ENCODE results near the gene UBASH3B. TPM values are rescaled to one million over a fixed set of nuclear protein-coding genes. Genes with fewer than 3 reads are reported as not detected.
A peak's percentile ranks its signal among the peaks of the same experiment; 100 is the strongest.

UBASH3B gene
- total RNA-seq, 1 donor from 2014 or later, result 62.1 TPM

- H3K9me3 Mint-ChIP-seq (ENCODE audit: unreplicated experiment), result no peaks in the 10 kb centered on the region
- peak overlapping the region; percentile 23 for H3K27ac ChIP-seq (ENCODE audit: low read depth, low read length)
- H2AFZ ChIP-seq (ENCODE audit: low read depth, low read length), result peak overlapping the region; percentile 59
Measured at GRCh38 chr11:122852074-122852795, 196.7 kb downstream of the UBASH3B start.

GRCh38 chr11:122852796-122853160, 197.3 kb downstream of the UBASH3B start:
- Histone ChIP-seq H3K27ac (ENCODE audit: low read depth, low read length) (peak overlapping the region; percentile 23), H3K36me3 (ENCODE audit: insufficient read depth, low read length) (no peaks in the 10 kb centered on the region), H3K4me3 (ENCODE audit: insufficient read depth, low read depth, low read length) (no peak overlapping the region), H2AFZ (ENCODE audit: low read depth, low read length) (peak overlapping the region; percentile 59), H3K9ac (ENCODE audit: low read length) (no peak overlapping the region), H3K9me3 (ENCODE audit: insufficient read depth, low read depth, low read length) (no peaks in the 10 kb centered on the region), H4K20me1 (ENCODE audit: insufficient read depth, low read length) (no peaks in the 10 kb centered on the region), H3K79me2 (ENCODE audit: insufficient read depth, low read length) (no peaks in the 10 kb centered on the region), H3K27me3 (ENCODE audit: insufficient read depth, low read length) (no peaks in the 10 kb centered on the region), H3K4me1 (ENCODE audit: insufficient read depth, low read length) (peaks cover 36% of the 10 kb centered on the region), H3K4me2 (ENCODE audit: low read length) (no peak overlapping the region)
- no peaks in the 10 kb centered on the region for H3K27me3 Mint-ChIP-seq (ENCODE audit: low read depth, unreplicated experiment)
- TF ChIP-seq CTCF (IDR thresholded peaks at IDR 0.05; ENCODE audit: insufficient read depth, low read depth, low read length), result no peak
- FAIRE-seq, result no peak
- DNase-seq (ENCODE audit: low read depth), result no peak
- no peaks in the 10 kb centered on the region for H3K9me3 Mint-ChIP-seq (ENCODE audit: unreplicated experiment)
- no peaks in the 10 kb centered on the region for H3K36me3 Mint-ChIP-seq (ENCODE audit: low read depth, unreplicated experiment)
- H3K4me1 Mint-ChIP-seq (ENCODE audit: low read depth, unreplicated experiment), result peaks cover 40% of the 10 kb centered on the region
- H3K27ac Mint-ChIP-seq (ENCODE audit: unreplicated experiment), result peak overlapping the region; percentile 16
- no peak overlapping the region for H3K4me3 Mint-ChIP-seq (ENCODE audit: unreplicated experiment)

More at GRCh38 chr11:122852074-122852795, 196.7 kb downstream of the UBASH3B start:
- no peaks in the 10 kb centered on the region for H4K20me1 ChIP-seq (ENCODE audit: insufficient read depth, low read length)
- Mint-ChIP-seq H3K4me3 (ENCODE audit: unreplicated experiment) (no peak overlapping the region), H3K4me1 (ENCODE audit: low read depth, unreplicated experiment) (peaks cover 35% of the 10 kb centered on the region), H3K27me3 (ENCODE audit: low read depth, unreplicated experiment) (no peaks in the 10 kb centered on the region), H3K36me3 (ENCODE audit: low read depth, unreplicated experiment) (no peaks in the 10 kb centered on the region), H3K27ac (ENCODE audit: unreplicated experiment) (peak overlapping the region; percentile 23)
- peak; percentile 15 for DNase-seq (ENCODE audit: low read depth)
- H3K4me2 ChIP-seq (ENCODE audit: low read length), result no peak overlapping the region
- TF ChIP-seq CTCF (IDR thresholded peaks at IDR 0.05; ENCODE audit: insufficient read depth, low read depth, low read length), result no peak
- H3K79me2 ChIP-seq (ENCODE audit: insufficient read depth, low read length), result no peaks in the 10 kb centered on the region
- no peak overlapping the region for H3K9ac ChIP-seq (ENCODE audit: low read length)
- H3K36me3 ChIP-seq (ENCODE audit: insufficient read depth, low read length), result no peaks in the 10 kb centered on the region
- peaks cover 32% of the 10 kb centered on the region for H3K4me1 ChIP-seq (ENCODE audit: insufficient read depth, low read length)
- no peak overlapping the region for H3K4me3 ChIP-seq (ENCODE audit: insufficient read depth, low read depth, low read length)
- no peaks in the 10 kb centered on the region for H3K9me3 ChIP-seq (ENCODE audit: insufficient read depth, low read depth, low read length)
- H3K27me3 ChIP-seq (ENCODE audit: insufficient read depth, low read length), result no peaks in the 10 kb centered on the region
- FAIRE-seq, result peak; percentile 65

GRCh38 chr11:122853261-122853660, 197.7 kb downstream of the UBASH3B start:
- Histone ChIP-seq H3K79me2 (ENCODE audit: insufficient read depth, low read length) (no peaks in the 10 kb centered on the region), H3K27me3 (ENCODE audit: insufficient read depth, low read length) (no peaks in the 10 kb centered on the region), H3K9ac (ENCODE audit: low read length) (no peak overlapping the region), H3K4me3 (ENCODE audit: insufficient read depth, low read depth, low read length) (no peak overlapping the region), H3K36me3 (ENCODE audit: insufficient read depth, low read length) (no peaks in the 10 kb centered on the region), H2AFZ (ENCODE audit: low read depth, low read length) (no peak overlapping the region), H4K20me1 (ENCODE audit: insufficient read depth, low read length) (no peaks in the 10 kb centered on the region), H3K4me2 (ENCODE audit: low read length) (no peak overlapping the region), H3K27ac (ENCODE audit: low read depth, low read length) (no peak overlapping the region), H3K9me3 (ENCODE audit: insufficient read depth, low read depth, low read length) (no peaks in the 10 kb centered on the region), H3K4me1 (ENCODE audit: insufficient read depth, low read length) (peaks cover 36% of the 10 kb centered on the region)
- H3K4me1 Mint-ChIP-seq (ENCODE audit: low read depth, unreplicated experiment), result peaks cover 41% of the 10 kb centered on the region
- H3K27me3 Mint-ChIP-seq (ENCODE audit: low read depth, unreplicated experiment), result no peaks in the 10 kb centered on the region
- no peak for FAIRE-seq
- H3K4me3 Mint-ChIP-seq (ENCODE audit: unreplicated experiment), result no peak overlapping the region
- peak overlapping the region; percentile 70 for H3K27ac Mint-ChIP-seq (ENCODE audit: unreplicated experiment)
- peak; percentile 7 for DNase-seq (ENCODE audit: low read depth)
- no peaks in the 10 kb centered on the region for H3K9me3 Mint-ChIP-seq (ENCODE audit: unreplicated experiment)
- no peak for TF ChIP-seq EZH2 (IDR thresholded peaks at IDR 0.05; ENCODE audit: insufficient read depth, low read length)
- no peak for TF ChIP-seq CTCF (IDR thresholded peaks at IDR 0.05; ENCODE audit: insufficient read depth, low read depth, low read length)
- no peaks in the 10 kb centered on the region for H3K36me3 Mint-ChIP-seq (ENCODE audit: low read depth, unreplicated experiment)
